Trophoblast cell (in vitro differentiated cells and primary cell): ENCODE results near the gene GNL3L.
"Not testable (repeated sequence)": the region's sequence is repeated elsewhere in the genome, so short reads cannot be mapped to it uniquely, and the experiment has no call there.

Source experiments
- DNase-seq, 2 donors: peaks; one replicate each; pipeline ENCODE4 v3.0.0-alpha.2; 2016
- H2AFZ ChIP-seq: 2 replicates; pipeline ENCODE4 v1.6.1; 2013; ENCODE audit warnings: low read length, moderate library complexity, mild to moderate bottlenecking; ENCODE audit not compliant: insufficient read depth, poor library complexity
- H2AK5ac ChIP-seq: 2 replicates; pipeline ENCODE4 v1.6.1; 2013; ENCODE audit warnings: mild to moderate bottlenecking, low read length
- H2BK120ac ChIP-seq: 2 replicates; pipeline ENCODE4 v1.6.1; 2013; ENCODE audit warnings: low read length, mild to moderate bottlenecking, moderate library complexity; ENCODE audit not compliant: insufficient read depth, poor library complexity
- H2BK12ac ChIP-seq: 2 replicates; pipeline ENCODE4 v1.6.1; 2013; ENCODE audit warnings: mild to moderate bottlenecking, low read length, moderate library complexity
- H2BK5ac ChIP-seq: 2 replicates; pipeline ENCODE4 v1.6.1; 2013; ENCODE audit warnings: low read length, low read depth, moderate library complexity, mild to moderate bottlenecking; ENCODE audit not compliant: poor library complexity
- H3K14ac ChIP-seq: 2 replicates; pipeline ENCODE4 v1.6.1; 2013; ENCODE audit warnings: mild to moderate bottlenecking, low read length
- H3K18ac ChIP-seq: 2 replicates; pipeline ENCODE4 v1.6.1; 2013; ENCODE audit warnings: mild to moderate bottlenecking, low read length
- H3K23ac ChIP-seq: 2 replicates; pipeline ENCODE4 v1.6.1; 2013; ENCODE audit warnings: low read length
- H3K27ac ChIP-seq: 2 replicates; pipeline ENCODE4 v1.5.1; 2013; ENCODE audit warnings: low read depth, mild to moderate bottlenecking, inconsistent platforms, low read length, moderate library complexity
- H3K27me3 ChIP-seq: 2 replicates; pipeline ENCODE4 v1.6.1; 2013; ENCODE audit warnings: inconsistent platforms, mild to moderate bottlenecking, low read length, moderate library complexity; ENCODE audit not compliant: insufficient read depth
- H3K36me3 ChIP-seq, 2 experiments: 1 replicate in 1 of 2; 2 replicates in 1 of 2; pipeline ENCODE4 v1.6.1; 2013; ENCODE audit warnings: low read length in 2 of 2, mild to moderate bottlenecking in 2 of 2, moderate library complexity in 1 of 2; ENCODE audit not compliant: insufficient read depth in 2 of 2, control insufficient read depth in 1 of 2
- H3K4ac ChIP-seq: 2 replicates; pipeline ENCODE4 v1.6.1; 2013; ENCODE audit warnings: low read depth, mild to moderate bottlenecking, low read length, moderate library complexity
- H3K4me1 ChIP-seq, 2 experiments: 1 replicate in 1 of 2; 2 replicates in 1 of 2; pipeline ENCODE4 v1.6.1; 2013; ENCODE audit warnings: low read length in 2 of 2, mild to moderate bottlenecking in 2 of 2, moderate library complexity in 1 of 2; ENCODE audit not compliant: insufficient read depth in 2 of 2, control insufficient read depth in 1 of 2
- H3K4me2 ChIP-seq: 2 replicates; pipeline ENCODE4 v1.6.1; 2013; ENCODE audit warnings: inconsistent platforms, mild to moderate bottlenecking, low read length, moderate library complexity
- H3K4me3 ChIP-seq: 2 replicates; pipeline ENCODE4 v1.5.1; 2013; ENCODE audit warnings: mild to moderate bottlenecking, low read depth, low read length, inconsistent platforms
- H3K79me1 ChIP-seq: one replicate; pipeline ENCODE4 v1.6.1; 2013; ENCODE audit warnings: low read length
- H3K79me2 ChIP-seq: 2 replicates; pipeline ENCODE4 v1.6.1; 2013; ENCODE audit warnings: low read length, mild to moderate bottlenecking; ENCODE audit not compliant: control insufficient read depth, insufficient read depth, poor library complexity
- H3K9ac ChIP-seq: 2 replicates; pipeline ENCODE4 v1.6.1; 2013; ENCODE audit warnings: mild to moderate bottlenecking, low read length
- H3K9me3 ChIP-seq: 2 replicates; pipeline ENCODE4 v1.6.1; 2013; ENCODE audit warnings: low read depth, mild to moderate bottlenecking, control low read depth, inconsistent platforms, low read length; ENCODE audit not compliant: insufficient read depth
- H4K12ac ChIP-seq: 2 replicates; pipeline ENCODE4 v1.6.1; 2013; ENCODE audit warnings: low read depth, mild to moderate bottlenecking, low read length, moderate library complexity
- H4K8ac ChIP-seq: 2 replicates; pipeline ENCODE4 v1.6.1; 2013; ENCODE audit warnings: low read depth, mild to moderate bottlenecking, low read length, moderate library complexity
- H4K91ac ChIP-seq: one replicate; pipeline ENCODE4 v1.6.1; 2013; ENCODE audit warnings: low read depth, mild to moderate bottlenecking, low read length, moderate library complexity
- WGBS: extraction: QIAGEN DNeasy Blood & Tissue Kit; methylation state at CpG from one replicate; pipeline ENCODE4 v1.1.7; 2013; ENCODE audit warnings: missing lambda C conversion rate; ENCODE audit not compliant: insufficient read length, insufficient coverage; ENCODE audit errors: extremely low coverage; 5-methylcytosine and 5-hydroxymethylcytosine counted together

GNL3L gene

GRCh38 chrX:54542239-54542638 is 12.2 kb downstream of the GNL3L start:
- not testable (repeated sequence) for H4K12ac ChIP-seq, H2BK5ac ChIP-seq, H3K79me1 ChIP-seq, H3K14ac ChIP-seq, DNase-seq, H2BK120ac ChIP-seq, H4K91ac ChIP-seq, H3K27ac ChIP-seq, H3K4ac ChIP-seq, H3K23ac ChIP-seq, H3K79me2 ChIP-seq, H2AK5ac ChIP-seq, H3K4me2 ChIP-seq, H2BK12ac ChIP-seq, H3K9ac ChIP-seq, H2AFZ ChIP-seq, H4K8ac ChIP-seq, H3K27me3 ChIP-seq, H3K4me1 ChIP-seq, H3K9me3 ChIP-seq, H3K18ac ChIP-seq, H3K4me3 ChIP-seq
- peaks cover 35 to 49% of the 10 kb centered on the region in 2 experiments for H3K36me3 ChIP-seq
- no CpG with 5 or more reads among the region's 4 CpGs for WGBS

GRCh38 chrX:54550821-54551220 is 20.8 kb downstream of the GNL3L start:
- no peak overlapping the region for H3K14ac ChIP-seq
- H3K79me2 ChIP-seq, result no peaks in the 10 kb centered on the region
- H3K9ac ChIP-seq, result no peak overlapping the region
- H4K12ac ChIP-seq, result no peak overlapping the region
- no peak overlapping the region for H2BK5ac ChIP-seq
- H3K4me3 ChIP-seq, result no peak overlapping the region
- H2BK120ac ChIP-seq, result no peak overlapping the region
- no peak overlapping the region for H4K91ac ChIP-seq
- no peak overlapping the region for H3K18ac ChIP-seq
- H3K23ac ChIP-seq, result no peak overlapping the region
- no CpG with 5 or more reads among the region's 4 CpGs for WGBS
- no peaks in the 10 kb centered on the region for H3K79me1 ChIP-seq
- H3K4me1 ChIP-seq, result no peaks in the 10 kb centered on the region
- no peaks in the 10 kb centered on the region for H3K9me3 ChIP-seq
- H3K4ac ChIP-seq, result no peak overlapping the region
- DNase-seq, result no peak
- no peak overlapping the region for H3K27ac ChIP-seq
- no peak overlapping the region for H2BK12ac ChIP-seq
- no peak overlapping the region for H4K8ac ChIP-seq
- H2AK5ac ChIP-seq, result no peak overlapping the region
- no peaks in the 10 kb centered on the region for H3K27me3 ChIP-seq
- no peak overlapping the region for H2AFZ ChIP-seq
- peaks cover 62 to 73% of the 10 kb centered on the region in 2 experiments for H3K36me3 ChIP-seq
- H3K4me2 ChIP-seq, result no peak overlapping the region

GRCh38 chrX:54551801-54552200 is 21.8 kb downstream of the GNL3L start:
- no CpG with 5 or more reads among the region's 8 CpGs for WGBS
- H3K27me3 ChIP-seq, result no peaks in the 10 kb centered on the region
- H2BK5ac ChIP-seq, result no peak overlapping the region

DNA sequence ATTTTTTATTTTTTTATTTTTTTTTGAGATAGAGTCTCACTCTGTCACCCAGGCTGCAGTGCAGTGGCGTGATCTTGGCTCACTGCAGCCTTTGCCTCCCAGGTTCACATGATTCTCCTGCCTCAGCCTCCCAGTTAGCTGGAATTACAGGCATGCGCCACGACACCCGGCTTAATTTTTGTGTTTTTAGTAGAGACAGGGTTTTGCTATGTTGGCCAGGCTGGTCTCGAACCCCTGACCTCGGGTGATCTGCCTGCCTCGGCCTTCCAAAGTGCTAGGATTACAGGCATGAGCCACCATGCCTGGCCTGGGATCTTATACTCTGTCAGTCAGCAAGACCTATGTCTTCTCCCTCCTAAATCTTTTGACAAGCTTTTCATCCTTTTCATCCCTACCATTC is 25.0 kb downstream of the GNL3L start:
- WGBS, result no CpG with 5 or more reads among the region's 7 CpGs

More at GRCh38 chrX:54551801-54552200, 21.8 kb downstream of the GNL3L start:
- DNase-seq, result no peak
- H3K9me3 ChIP-seq, result no peaks in the 10 kb centered on the region
- H3K9ac ChIP-seq, result no peak overlapping the region
- no peaks in the 10 kb centered on the region for H3K79me1 ChIP-seq
- no peak overlapping the region for H2BK120ac ChIP-seq
- H2BK12ac ChIP-seq, result no peak overlapping the region
- H3K18ac ChIP-seq, result no peak overlapping the region
- H3K14ac ChIP-seq, result no peak overlapping the region
- no peak overlapping the region for H4K12ac ChIP-seq
- H3K79me2 ChIP-seq, result no peaks in the 10 kb centered on the region
- H3K4me3 ChIP-seq, result no peak overlapping the region
- no peak overlapping the region for H4K8ac ChIP-seq
- H3K4me1 ChIP-seq, result no peaks in the 10 kb centered on the region
- no peak overlapping the region for H2AFZ ChIP-seq
- no peak overlapping the region for H3K23ac ChIP-seq
- no peak overlapping the region for H2AK5ac ChIP-seq
- H3K4ac ChIP-seq, result no peak overlapping the region
- peaks cover 64 to 74% of the 10 kb centered on the region in 2 experiments for H3K36me3 ChIP-seq
- no peak overlapping the region for H4K91ac ChIP-seq
- no peak overlapping the region for H3K4me2 ChIP-seq
- H3K27ac ChIP-seq, result no peak overlapping the region

More for the DNA sequence above, 25.0 kb downstream of the GNL3L start:
- H3K27ac ChIP-seq, H3K79me1 ChIP-seq, H3K27me3 ChIP-seq, H3K4me1 ChIP-seq, H2BK120ac ChIP-seq, H3K79me2 ChIP-seq, H2BK5ac ChIP-seq, DNase-seq, H3K18ac ChIP-seq, H3K9me3 ChIP-seq, H4K8ac ChIP-seq, H4K91ac ChIP-seq, H2BK12ac ChIP-seq, H3K4ac ChIP-seq, H3K23ac ChIP-seq, H2AK5ac ChIP-seq, H4K12ac ChIP-seq, H2AFZ ChIP-seq, H3K4me3 ChIP-seq, H3K9ac ChIP-seq, H3K14ac ChIP-seq, H3K4me2 ChIP-seq: not testable (repeated sequence)
- peaks cover 56 to 71% of the 10 kb centered on the region in 2 experiments for H3K36me3 ChIP-seq
